GM21526 (cell line): ENCODE data around the gene GUCA2A.

ENCODE experiments used
- ATAC-seq: cut with Tn5 transposase; IDR thresholded peaks from one replicate; pipeline ENCODE4 v1.9.1; 2021; ENCODE audit warnings: moderate library complexity; ENCODE audit not compliant: unreplicated experiment, low FRiP score

The GUCA2A gene

GRCh38 chr1:42136466-42136865, 28.1 kb downstream of the GUCA2A start:
- ATAC-seq = no peak

- no peak for ATAC-seq
These were observed 29.1 kb downstream of the GUCA2A start for GRCh38 chr1:42135426-42135825.

GRCh38 chr1:42133809-42134526, 30.6 kb downstream of the GUCA2A start:
- ATAC-seq = no peak

- no peak for ATAC-seq
These were observed 31.2 kb downstream of the GUCA2A start for GRCh38 chr1:42133390-42133789.

GRCh38 chr1:42130061-42130660, 34.4 kb downstream of the GUCA2A start:
- no peak for ATAC-seq

GRCh38 chr1:42128964-42129363, 35.6 kb downstream of the GUCA2A start:
- no peak for ATAC-seq

GRCh38 chr1:42128499-42128898, 36.0 kb downstream of the GUCA2A start:
- no peak for ATAC-seq

- ATAC-seq = no peak
These were observed 36.8 kb downstream of the GUCA2A start for GRCh38 chr1:42127767-42128166.

GRCh38 chr1:42125552-42125951, 39.0 kb downstream of the GUCA2A start:
- no peak for ATAC-seq

- ATAC-seq = no peak
These were observed 42.1 kb downstream of the GUCA2A start for GRCh38 chr1:42122408-42122807.

GRCh38 chr1:42118125-42118524, 46.4 kb downstream of the GUCA2A start:
- no peak for ATAC-seq

- ATAC-seq = no peak
These were observed 47.3 kb downstream of the GUCA2A start for GRCh38 chr1:42117214-42117613.

- no peak for ATAC-seq
These were observed 50.3 kb downstream of the GUCA2A start for GRCh38 chr1:42114229-42114628.
